Measurements from ENCODE around the gene SUGCT.
A peak's percentile ranks its signal among the peaks of the same experiment; 100 is the strongest.

DNA sequence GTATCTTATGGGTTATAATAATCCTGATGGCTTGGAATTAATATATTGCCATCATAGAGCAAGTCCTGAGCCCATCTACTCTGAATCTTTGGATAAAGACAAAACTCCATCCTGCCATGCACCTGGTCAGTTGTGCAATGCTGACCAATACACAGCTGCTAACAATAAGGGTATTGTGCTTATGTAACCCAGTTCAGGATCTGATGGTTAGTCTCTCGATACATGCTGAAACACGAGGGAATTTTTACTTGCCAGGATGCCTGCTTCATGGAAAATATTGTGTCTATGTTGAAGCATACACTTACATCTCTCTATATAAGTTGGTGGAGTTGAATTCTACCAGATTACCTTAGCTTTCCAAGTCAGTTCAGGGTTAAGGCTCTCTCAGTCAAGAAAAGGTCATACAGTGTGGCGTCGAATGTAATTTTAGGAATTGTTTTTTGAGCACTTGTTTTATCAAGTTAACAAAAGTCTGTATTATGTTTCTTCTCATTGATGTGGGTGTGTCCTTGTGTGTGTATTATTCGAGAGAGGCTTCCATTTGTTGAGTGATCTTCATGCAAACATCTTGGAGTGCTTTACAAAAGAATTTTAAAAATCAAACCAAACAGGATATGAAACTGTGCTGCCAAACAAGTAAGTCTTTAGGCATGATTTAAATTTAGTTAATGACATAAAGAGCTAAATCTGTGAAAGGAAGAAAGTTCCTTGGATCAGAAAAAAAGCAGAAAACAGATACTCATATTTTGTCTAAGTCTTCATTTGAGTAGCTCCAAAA lies 449.1 kb downstream of the SUGCT start:
- no peak for TF ChIP-seq EZH2 (conservative IDR thresholded peaks at IDR 0.05; ENCODE audit: low read depth, low read length)
- TF ChIP-seq RELA (CRISPR knock-in tag; IDR thresholded peaks at IDR 0.05): no peak
- TF ChIP-seq, protein P1, sequence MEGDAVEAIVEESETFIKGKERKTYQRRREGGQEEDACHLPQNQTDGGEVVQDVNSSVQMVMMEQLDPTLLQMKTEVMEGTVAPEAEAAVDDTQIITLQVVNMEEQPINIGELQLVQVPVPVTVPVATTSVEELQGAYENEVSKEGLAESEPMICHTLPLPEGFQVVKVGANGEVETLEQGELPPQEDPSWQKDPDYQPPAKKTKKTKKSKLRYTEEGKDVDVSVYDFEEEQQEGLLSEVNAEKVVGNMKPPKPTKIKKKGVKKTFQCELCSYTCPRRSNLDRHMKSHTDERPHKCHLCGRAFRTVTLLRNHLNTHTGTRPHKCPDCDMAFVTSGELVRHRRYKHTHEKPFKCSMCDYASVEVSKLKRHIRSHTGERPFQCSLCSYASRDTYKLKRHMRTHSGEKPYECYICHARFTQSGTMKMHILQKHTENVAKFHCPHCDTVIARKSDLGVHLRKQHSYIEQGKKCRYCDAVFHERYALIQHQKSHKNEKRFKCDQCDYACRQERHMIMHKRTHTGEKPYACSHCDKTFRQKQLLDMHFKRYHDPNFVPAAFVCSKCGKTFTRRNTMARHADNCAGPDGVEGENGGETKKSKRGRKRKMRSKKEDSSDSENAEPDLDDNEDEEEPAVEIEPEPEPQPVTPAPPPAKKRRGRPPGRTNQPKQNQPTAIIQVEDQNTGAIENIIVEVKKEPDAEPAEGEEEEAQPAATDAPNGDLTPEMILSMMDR (CRISPR knock-in tag; IDR thresholded peaks at IDR 0.05): no peak
- TF ChIP-seq POLR2A (IDR thresholded peaks at IDR 0.05; ENCODE audit: insufficient read depth in 1 of 2, low read depth in 2 of 2, low read length in 2 of 2): no peak
- TF ChIP-seq, protein P2, sequence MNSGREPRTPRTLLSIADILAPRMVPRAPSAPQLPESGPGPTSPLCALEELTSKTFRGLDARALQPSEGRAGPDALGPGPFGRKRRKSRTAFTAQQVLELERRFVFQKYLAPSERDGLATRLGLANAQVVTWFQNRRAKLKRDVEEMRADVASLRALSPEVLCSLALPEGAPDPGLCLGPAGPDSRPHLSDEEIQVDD (CRISPR knock-in tag; IDR thresholded peaks at IDR 0.05; ENCODE audit: borderline replicate concordance): no peak
- no peak for TF ChIP-seq NFE2L1 (CRISPR knock-in tag; IDR thresholded peaks at IDR 0.05; ENCODE audit: borderline replicate concordance)
- TF ChIP-seq CREB1 (IDR thresholded peaks at IDR 0.05): no peak
- no peak for TF ChIP-seq CREB1 (CRISPR knock-in tag; IDR thresholded peaks at IDR 0.05)
- peak in 1 of 2 experiments; percentile 54; a peak in 2 of 4 replicates for TF ChIP-seq EP300 (IDR thresholded peaks at IDR 0.05; ENCODE audit: low read depth in 2 of 2, low read length in 2 of 2)
- TF ChIP-seq EP300 (CRISPR knock-in tag; IDR thresholded peaks at IDR 0.05; ENCODE audit: borderline replicate concordance): no peak
- no peak for TF ChIP-seq ZNF207 (IDR thresholded peaks at IDR 0.05; ENCODE audit: borderline replicate concordance)
